ENCODE measurements around the gene ENDOV. TPM values are rescaled to one million over a fixed set of nuclear protein-coding genes. Genes with fewer than 3 reads are reported as not detected.

ENDOV gene
- total RNA-seq, 1 experiment from 2014 or later = 60.1 TPM

DNA sequence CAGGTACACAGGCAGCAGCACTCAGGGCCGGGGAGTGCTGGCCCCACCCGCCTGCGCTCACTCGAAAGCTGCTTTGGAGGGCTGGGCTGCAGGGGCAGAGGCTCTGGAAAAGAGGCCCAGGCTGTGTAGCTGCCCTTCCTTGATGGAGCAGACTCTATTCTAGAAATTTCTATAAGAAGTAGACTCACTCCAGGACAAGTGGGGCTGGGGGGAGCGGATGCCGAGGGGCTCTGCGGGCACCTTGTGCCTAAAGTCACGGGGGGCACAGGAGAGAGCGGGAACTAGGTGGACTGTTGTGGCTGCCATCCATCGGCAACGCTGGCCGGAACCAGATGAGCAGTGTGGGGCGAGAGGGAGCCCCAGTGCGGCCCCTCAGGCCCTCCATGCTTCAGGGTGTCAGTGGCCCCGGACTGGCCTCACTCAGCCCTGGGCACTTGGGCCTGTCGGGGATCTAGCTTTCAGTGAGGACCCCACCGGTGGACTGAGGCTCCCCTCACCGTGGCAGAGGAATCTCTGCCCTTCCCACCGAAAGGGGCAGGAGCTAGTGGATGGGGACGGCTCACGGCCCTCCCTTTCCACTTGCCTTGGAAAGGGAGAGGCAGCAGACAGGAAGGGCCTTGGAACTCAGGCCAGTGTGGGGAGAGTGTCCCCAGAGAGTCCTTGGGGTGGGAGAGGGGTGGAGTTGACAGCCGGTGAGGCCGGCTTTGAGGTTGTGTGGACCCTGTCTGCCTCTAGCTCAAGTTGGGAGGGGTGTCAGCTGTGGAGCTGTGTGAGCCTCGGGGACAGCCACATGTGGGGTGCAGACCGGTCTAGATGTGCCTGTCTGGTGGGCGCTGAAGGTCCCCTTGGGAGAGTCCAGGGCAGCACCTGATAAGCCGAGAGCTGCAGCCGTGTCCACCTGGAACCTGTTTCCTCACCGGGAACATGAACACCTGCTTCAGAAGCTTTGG lies 16.6 kb downstream of the ENDOV start:
- DNase-seq (ENCODE audit: low spot score) = no peak

DNA sequence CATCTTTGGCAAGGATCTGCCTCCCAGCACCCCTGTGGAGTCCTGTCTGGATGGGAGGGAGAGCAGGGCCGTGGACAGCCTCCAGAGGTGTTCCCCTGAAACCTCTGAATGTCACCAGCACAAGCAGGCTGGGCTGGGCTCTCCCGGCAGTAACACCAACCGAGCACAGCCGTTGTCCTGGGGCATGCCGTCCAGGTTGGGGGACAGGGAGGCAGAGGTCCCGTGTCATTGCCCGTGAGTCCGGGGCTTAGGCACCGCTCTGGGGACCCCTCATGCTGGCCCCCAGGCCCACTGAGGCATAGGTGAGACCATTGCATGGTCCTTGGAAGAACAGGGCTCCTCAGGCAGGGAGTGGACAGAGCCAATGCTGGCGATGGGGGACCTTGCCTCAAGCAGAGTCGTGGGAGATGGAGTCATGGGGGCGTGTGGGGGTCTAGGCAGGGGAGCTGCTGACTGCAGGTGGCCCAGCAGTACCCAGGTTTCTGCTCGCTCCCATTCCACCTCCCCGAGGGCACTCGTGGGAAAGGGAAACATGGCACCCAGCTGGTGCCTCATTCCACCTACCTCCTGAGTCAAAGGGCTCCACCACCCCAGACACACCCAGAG lies 17.5 kb downstream of the ENDOV start:
- DNase-seq (ENCODE audit: low spot score) = no peak

GRCh38 chr17:80432961-80433550 lies 18.1 kb downstream of the ENDOV start:
- no peak for DNase-seq (ENCODE audit: low spot score)

DNA sequence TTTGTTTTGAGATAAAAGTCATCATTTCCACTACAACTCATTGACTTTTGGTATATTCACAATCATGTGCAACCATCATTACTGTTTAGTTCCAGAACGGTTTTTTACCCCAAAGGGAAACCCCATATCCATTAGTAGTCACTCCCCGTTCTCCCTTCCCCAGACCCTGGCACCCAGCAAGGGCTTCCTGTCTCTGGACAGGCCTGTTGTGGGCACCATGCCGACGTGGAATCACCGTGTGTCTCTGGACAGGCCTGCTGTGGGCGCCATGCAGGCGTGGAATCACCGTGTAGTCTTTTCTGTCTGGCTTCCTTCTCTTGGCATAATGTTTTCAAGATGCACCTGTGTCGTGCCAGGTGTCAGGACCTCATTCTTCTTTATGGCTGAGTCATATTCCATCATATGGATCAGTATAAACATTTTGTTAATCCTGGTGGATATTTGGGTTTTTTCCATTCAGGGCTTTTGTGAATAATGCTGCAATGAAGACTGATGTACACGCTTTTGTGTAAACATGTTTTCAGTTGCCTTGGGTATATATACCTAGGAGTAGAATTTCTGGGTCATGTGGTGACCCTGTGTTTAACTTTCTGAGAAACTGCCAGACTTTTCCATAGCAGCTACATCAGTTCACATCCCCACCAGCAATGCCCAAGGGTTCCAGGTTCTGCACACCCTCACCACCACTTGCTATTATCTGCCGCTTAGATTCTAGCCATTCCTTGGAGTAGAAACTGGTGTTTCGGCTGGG lies 19.1 kb downstream of the ENDOV start:
- DNase-seq (ENCODE audit: low spot score) = no peak

- DNase-seq (ENCODE audit: low spot score) = no peak
Measured at GRCh38 chr17:80437532-80437931, 22.6 kb downstream of the ENDOV start.

GRCh38 chr17:80438806-80439205 lies 23.8 kb downstream of the ENDOV start:
- DNase-seq (ENCODE audit: low spot score) = no peak

DNA sequence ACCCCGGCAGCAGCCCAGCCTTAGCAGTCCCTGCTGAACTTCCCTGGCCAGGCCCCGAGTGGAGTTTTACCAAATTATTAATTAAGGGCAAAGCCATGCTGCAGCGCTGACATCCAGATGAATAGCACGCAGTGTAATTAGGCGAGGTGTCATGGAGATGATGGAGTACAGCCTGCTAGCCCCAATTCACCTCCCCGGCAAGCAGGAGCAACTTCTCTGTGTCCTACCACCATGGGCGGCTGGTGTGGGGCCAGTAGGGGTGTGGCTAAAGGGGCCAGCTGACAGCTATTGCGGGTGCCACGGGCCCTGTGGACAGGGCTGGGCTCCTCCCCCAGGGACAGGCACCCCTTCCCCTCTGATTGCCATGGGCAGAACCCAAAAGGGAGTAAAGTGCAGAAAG lies 24.5 kb downstream of the ENDOV start:
- no peak for DNase-seq (ENCODE audit: low spot score)

DNA sequence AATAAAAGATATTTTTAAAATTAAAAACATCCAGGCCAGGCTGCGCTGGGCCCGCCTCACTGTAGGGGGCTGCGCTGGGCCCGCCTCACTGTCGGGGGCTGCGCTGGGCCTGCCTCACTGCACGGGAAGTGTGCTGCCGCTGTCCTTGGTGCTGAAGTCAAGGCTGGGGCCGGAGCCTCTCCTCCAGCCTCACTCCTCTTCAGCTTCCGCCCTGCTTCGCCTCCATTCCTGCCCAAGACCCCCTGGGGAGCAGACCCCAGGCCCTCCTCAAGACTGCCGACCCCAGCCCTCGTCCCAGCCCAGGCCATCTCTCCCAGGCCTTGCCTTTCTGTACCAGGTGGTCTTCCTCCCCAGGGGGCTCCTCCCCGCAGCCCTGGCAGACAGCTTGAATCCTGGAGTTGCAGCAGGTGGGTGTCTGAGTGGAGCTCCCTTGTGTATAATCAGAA lies 26.2 kb downstream of the ENDOV start:
- DNase-seq (ENCODE audit: low spot score) = peak; percentile 16

- no peak for DNase-seq (ENCODE audit: low spot score)
Measured at GRCh38 chr17:80441598-80442322, 26.8 kb downstream of the ENDOV start.

DNA sequence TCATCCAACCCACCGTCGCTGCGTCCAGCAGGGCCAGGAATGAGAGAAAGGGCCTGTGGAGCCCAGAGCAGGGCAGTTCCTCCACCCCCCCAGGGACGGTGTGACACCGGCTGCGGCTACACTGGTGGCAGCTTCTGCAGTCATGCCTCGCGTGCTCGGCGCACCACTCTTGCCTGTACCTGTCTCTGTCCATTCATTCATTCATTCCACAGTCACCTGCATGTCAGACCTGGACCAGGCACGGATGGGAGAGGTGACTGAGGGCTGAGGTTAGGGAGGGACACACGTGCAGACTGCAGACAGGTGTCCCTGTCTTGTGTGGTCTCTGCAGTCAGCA lies 27.3 kb downstream of the ENDOV start:
- no peak for DNase-seq (ENCODE audit: low spot score)

GRCh38 chr17:80442764-80443163 lies 27.8 kb downstream of the ENDOV start:
- DNase-seq (ENCODE audit: low spot score) = no peak

- DNase-seq (ENCODE audit: low spot score) = no peak
Measured at GRCh38 chr17:80443498-80443897, 28.5 kb downstream of the ENDOV start.

- no peak for DNase-seq (ENCODE audit: low spot score)
Measured at GRCh38 chr17:80443916-80444643, 29.1 kb downstream of the ENDOV start.

GRCh38 chr17:80444644-80444979 lies 29.6 kb downstream of the ENDOV start:
- DNase-seq (ENCODE audit: low spot score) = no peak

GRCh38 chr17:80445007-80445725 lies 30.2 kb downstream of the ENDOV start:
- no peak for DNase-seq (ENCODE audit: low spot score)

DNA sequence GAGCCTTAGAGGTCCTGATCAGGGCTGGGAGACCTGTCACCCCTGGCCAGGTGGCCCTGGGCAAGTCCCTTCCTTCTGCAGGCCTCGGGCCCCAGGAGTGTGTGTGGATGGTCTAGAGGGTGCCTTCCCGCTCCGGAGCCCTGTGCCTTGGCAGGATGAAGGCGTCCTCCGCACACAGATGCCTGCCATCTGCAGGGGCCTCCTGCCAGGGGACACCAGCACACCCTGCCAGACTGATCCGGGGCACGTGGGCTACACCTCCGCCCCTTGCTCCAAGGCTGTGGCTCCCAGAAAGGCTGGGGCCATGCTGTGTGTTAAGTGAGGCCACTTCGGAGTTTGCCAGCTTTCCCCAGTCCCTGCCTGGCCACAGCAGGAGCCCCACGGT lies 30.8 kb downstream of the ENDOV start:
- DNase-seq (ENCODE audit: low spot score) = no peak

- DNase-seq (ENCODE audit: low spot score) = peak; percentile 41
Measured at GRCh38 chr17:80446645-80447405, 31.9 kb downstream of the ENDOV start.

GRCh38 chr17:80447790-80448189 lies 32.8 kb downstream of the ENDOV start:
- DNase-seq (ENCODE audit: low spot score) = no peak

- DNase-seq (ENCODE audit: low spot score) = no peak
Measured at GRCh38 chr17:80449194-80449929, 34.4 kb downstream of the ENDOV start.
